ENCODE data around the gene TRIM13.

GRCh38 chr13:50065712-50066111 is 68.9 kb downstream of the TRIM13 start:
- TF ChIP-seq CTCF (IDR thresholded peaks at IDR 0.05) (no peak), POLR2A (IDR thresholded peaks at IDR 0.05) (no peak)

Data from uterus (tissue), 2 donors.